Fibroblast of pulmonary artery (primary cell): Measurements from ENCODE around the gene RRM1.
A peak's percentile ranks its signal among the peaks of the same experiment; 100 is the strongest.
"Not testable (repeated sequence)": the region's sequence is repeated elsewhere in the genome, so short reads cannot be mapped to it uniquely, and the experiment has no call there.

Source experiments
- DNase-seq: peaks from one replicate; pipeline ENCODE4 v3.0.0-alpha.2; 2010; ENCODE audit warnings: low read depth
- H3K4me3 ChIP-seq: replicated peaks from 2 replicates; pipeline ENCODE4 v1.5.1; 2011; ENCODE audit warnings: low read depth, mild to moderate bottlenecking, control low read depth, low read length, moderate library complexity
- CTCF ChIP-seq: IDR thresholded peaks from 2 replicates; pipeline ENCODE4 v1.5.1; 2011; ENCODE audit warnings: mild to moderate bottlenecking, control low read depth, low read length, inconsistent platforms; ENCODE audit errors: missing control alignments

Gene RRM1

GRCh38 chr11:4161305-4161704 is 66.7 kb downstream of the RRM1 start:
- no peak for DNase-seq
- TF ChIP-seq CTCF, result no peak

GRCh38 chr11:4164884-4165590 is 70.4 kb downstream of the RRM1 start:
- no peak for DNase-seq

More at GRCh38 chr11:4161305-4161704, 66.7 kb downstream of the RRM1 start:
- no peak overlapping the region for H3K4me3 ChIP-seq

GRCh38 chr11:4167292-4167691 is 72.7 kb downstream of the RRM1 start:
- TF ChIP-seq CTCF, result no peak
- H3K4me3 ChIP-seq, result no peak overlapping the region
- DNase-seq, result no peak

More at GRCh38 chr11:4164884-4165590, 70.4 kb downstream of the RRM1 start:
- no peak for TF ChIP-seq CTCF
- no peak overlapping the region for H3K4me3 ChIP-seq

- no peak for TF ChIP-seq CTCF
- no peak for DNase-seq
- no peak overlapping the region for H3K4me3 ChIP-seq
Observed at GRCh38 chr11:4167758-4168157, 73.2 kb downstream of the RRM1 start.

- H3K4me3 ChIP-seq, result peak overlapping the region; percentile 19
- not testable (repeated sequence) for DNase-seq
Observed at GRCh38 chr11:4175620-4176350, 81.2 kb downstream of the RRM1 start.

GRCh38 chr11:4178813-4179662 is 84.4 kb downstream of the RRM1 start:
- DNase-seq, result no peak
- H3K4me3 ChIP-seq, result no peak overlapping the region
- TF ChIP-seq CTCF, result no peak
